Cardiac fibroblast (primary cell): ENCODE results near the gene SCN4A.
"Not testable (repeated sequence)": the region's sequence is repeated elsewhere in the genome, so short reads cannot be mapped to it uniquely, and the experiment has no call there.

Experiments
- DNase-seq, 2 donors: peaks; one replicate each; pipeline versions ENCODE4 v3.0.0 to v3.0.0-alpha.2; 2010; ENCODE audit warnings: low read depth in 2 of 2
- H3K4me3 ChIP-seq, 2 donors: replicated peaks in 1 of 2; 1 replicate in 1 of 2; 2 replicates in 1 of 2; pipeline ENCODE4 v1.5.1; 2011; ENCODE audit warnings: low read depth in 2 of 2, low read length in 2 of 2, mild to moderate bottlenecking in 2 of 2, moderate library complexity in 1 of 2
- CTCF ChIP-seq: IDR thresholded peaks from one replicate; pipeline ENCODE4 v1.5.1; 2011; ENCODE audit warnings: low read depth, mild to moderate bottlenecking, low read length, inconsistent platforms

SCN4A gene

GRCh38 chr17:63889026-63889848 is 83.5 kb downstream of the SCN4A start:
- peak; percentile 37 to 38 for DNase-seq
- not testable (repeated sequence) for H3K4me3 ChIP-seq
- peak; percentile 35 for TF ChIP-seq CTCF
